Neural cell (in vitro differentiated cells): ENCODE measurements around the gene NXF3.

Source experiments
- EP300 ChIP-seq: fragments of 450-650 bp; conservative IDR thresholded peaks from 2 replicates; pipeline ENCODE4 v1.6.1; 2014; ENCODE audit warnings: antibody characterized with exemption, mild to moderate bottlenecking, moderate library complexity; ENCODE audit not compliant: poor library complexity, severe bottlenecking
- EZH2 ChIP-seq: fragments of 200-600, 300-800 bp; shearing (Covaris generic), sonication (generic); IDR thresholded peaks from 2 replicates; pipeline ENCODE4 v1.6.1; 2014; ENCODE audit warnings: antibody characterized with exemption, low read length, borderline replicate concordance, mild to moderate bottlenecking; ENCODE audit not compliant: insufficient read depth, poor library complexity, severe bottlenecking
- MXI1 ChIP-seq: fragments of 450-650 bp; conservative IDR thresholded peaks from 2 replicates; pipeline ENCODE4 v1.6.1; 2014; ENCODE audit warnings: antibody characterized with exemption, mild to moderate bottlenecking; ENCODE audit not compliant: poor library complexity, severe bottlenecking
- POLR2AphosphoS5 ChIP-seq: IDR thresholded peaks from 2 replicates; pipeline ENCODE4 v1.6.1; 2012
- SMC3 ChIP-seq: fragments of 450-650 bp; conservative IDR thresholded peaks from 2 replicates; pipeline ENCODE4 v1.6.1; 2014; ENCODE audit warnings: antibody characterized with exemption, mild to moderate bottlenecking, moderate library complexity; ENCODE audit not compliant: poor library complexity
- TF ChIP-seq, protein P1 (sequence below): fragments of 450-650 bp; IDR thresholded peaks from 2 replicates; pipeline ENCODE4 v1.5.1; 2014; ENCODE audit warnings: antibody characterized with exemption, mild to moderate bottlenecking, moderate library complexity; ENCODE audit not compliant: poor library complexity, severe bottlenecking

DNA sequence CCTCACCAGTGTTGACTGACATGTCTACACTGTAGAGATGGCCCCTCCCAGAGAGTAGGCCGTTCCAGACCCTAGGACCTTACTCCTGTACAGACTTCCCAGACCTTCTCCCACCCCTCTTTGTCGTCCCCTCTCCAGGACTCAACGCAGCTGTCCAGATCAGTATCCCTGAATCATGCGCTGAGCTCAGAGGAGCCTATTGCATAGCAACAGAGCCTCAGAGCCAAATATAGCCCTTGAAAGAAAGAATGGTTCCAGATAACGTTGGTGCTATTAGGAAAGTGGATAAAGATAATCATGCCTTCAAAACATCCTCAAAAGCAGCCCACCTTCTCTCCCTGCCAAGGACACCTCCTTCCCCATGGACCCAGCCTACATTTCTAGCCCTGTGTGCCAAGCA is 27.8 kb upstream of the NXF3 start:
- TF ChIP-seq, protein P1, sequence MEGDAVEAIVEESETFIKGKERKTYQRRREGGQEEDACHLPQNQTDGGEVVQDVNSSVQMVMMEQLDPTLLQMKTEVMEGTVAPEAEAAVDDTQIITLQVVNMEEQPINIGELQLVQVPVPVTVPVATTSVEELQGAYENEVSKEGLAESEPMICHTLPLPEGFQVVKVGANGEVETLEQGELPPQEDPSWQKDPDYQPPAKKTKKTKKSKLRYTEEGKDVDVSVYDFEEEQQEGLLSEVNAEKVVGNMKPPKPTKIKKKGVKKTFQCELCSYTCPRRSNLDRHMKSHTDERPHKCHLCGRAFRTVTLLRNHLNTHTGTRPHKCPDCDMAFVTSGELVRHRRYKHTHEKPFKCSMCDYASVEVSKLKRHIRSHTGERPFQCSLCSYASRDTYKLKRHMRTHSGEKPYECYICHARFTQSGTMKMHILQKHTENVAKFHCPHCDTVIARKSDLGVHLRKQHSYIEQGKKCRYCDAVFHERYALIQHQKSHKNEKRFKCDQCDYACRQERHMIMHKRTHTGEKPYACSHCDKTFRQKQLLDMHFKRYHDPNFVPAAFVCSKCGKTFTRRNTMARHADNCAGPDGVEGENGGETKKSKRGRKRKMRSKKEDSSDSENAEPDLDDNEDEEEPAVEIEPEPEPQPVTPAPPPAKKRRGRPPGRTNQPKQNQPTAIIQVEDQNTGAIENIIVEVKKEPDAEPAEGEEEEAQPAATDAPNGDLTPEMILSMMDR = no peak
- TF ChIP-seq POLR2AphosphoS5 (no peak), EZH2 (no peak), EP300 (no peak), SMC3 (no peak), MXI1 (no peak)
